Stomach (tissue), 9 donors: ENCODE results near the gene PGBD5. TPM values are rescaled to one million over a fixed set of nuclear protein-coding genes. Genes with fewer than 3 reads are reported as not detected.

ENCODE experiments used
- DNase-seq, 2 donors: peaks; one replicate each; pipeline versions ENCODE4 v3.0.0 to v3.0.0-alpha.2; 2013 to 2019
- H3K27ac ChIP-seq, 5 donors: fragments of 200-600 bp in 4 of 5; sonication (generic) in 4 of 5; one replicate each; pipeline ENCODE4 v1.5.1; 2013 to 2019; ENCODE audit warnings: mild to moderate bottlenecking in 1 of 5, moderate library complexity in 1 of 5
- H3K27me3 ChIP-seq, 3 donors: fragments of 200-600 bp; sonication (generic); one replicate each; pipeline ENCODE4 v1.5.1; 2017 to 2019; ENCODE audit warnings: mixed run types in 1 of 3
- H3K36me3 ChIP-seq, 4 donors: fragments of 200-600 bp; sonication (generic); 1 replicate in 3 of 4; 2 replicates in 1 of 4; pipeline ENCODE4 v1.5.1; 2016 to 2019
- H3K4me1 ChIP-seq, 4 donors: fragments of 200-600 bp; sonication (generic); one replicate each; pipeline ENCODE4 v1.5.1; 2016 to 2019
- H3K4me3 ChIP-seq, 4 donors: fragments of 200-600 bp; sonication (generic) in 3 of 4; one replicate each; pipeline ENCODE4 v1.5.1; 2016 to 2019; ENCODE audit warnings: mild to moderate bottlenecking in 1 of 4
- H3K9me3 ChIP-seq, 4 donors: fragments of 200-600 bp; sonication (generic); one replicate each; pipeline ENCODE4 v1.5.1; 2016 to 2019
- CTCF ChIP-seq, 7 experiments: fragments of 450-650 bp in 4 of 7; fragments of 200-600 bp in 3 of 7; sonication (generic) in 3 of 7; IDR thresholded peaks; one replicate each; pipeline ENCODE4 v1.5.1; 2016 to 2019; ENCODE audit warnings: antibody characterized with exemption in 7 of 7, control low read depth in 2 of 7, mild to moderate bottlenecking in 1 of 7
- EP300 ChIP-seq: sonication (generic); formaldehyde crosslinking; IDR thresholded peaks from one replicate; pipeline ENCODE4 v1.6.1; 2017; ENCODE audit warnings: antibody characterized with exemption
- POLR2A ChIP-seq, 4 donors: fragments of 450-650 bp; IDR thresholded peaks; one replicate each; pipeline ENCODE4 v1.6.1; 2016; ENCODE audit warnings: antibody characterized with exemption in 4 of 4, control low read depth in 2 of 4, mild to moderate bottlenecking in 1 of 4, moderate library complexity in 1 of 4
- POLR2AphosphoS5 ChIP-seq, 3 donors: sonication (generic); formaldehyde crosslinking; IDR thresholded peaks; one replicate each; pipeline ENCODE4 v1.6.1; 2016; ENCODE audit warnings: antibody characterized with exemption in 3 of 3
- WGBS, 5 donors: extraction: QIAGEN DNeasy Blood & Tissue Kit in 3 of 5; methylation state at CpG; one replicate each; pipeline versions ENCODE4 v1.1.5 to v1.1.7; 2013 to 2018; 5-methylcytosine and 5-hydroxymethylcytosine counted together
- intact Hi-C: fragments of 100-400 bp; cut with DNase I; formaldehyde crosslinking; loops from one replicate; pipeline ENCODE4 v1.15.1; 2023; ENCODE audit warnings: low total_unique reads
- polyA plus RNA-seq, 3 donors: library from polyadenylated mRNA; stranded (reverse); fragments of 200-250 nt; gene quantifications; one replicate each; pipeline ENCODE4 v1.2.3, GENCODE V29; 2013
- total RNA-seq, 5 donors: library from RNA; depleted of rRNA; stranded (reverse); fragments of >200 nt; gene quantifications; one replicate each; pipeline versions ENCODE4 v1.1.0 to v1.2.3, GENCODE V29; 2014 to 2016
- donor health status: healthy with polysubstance abuse.
- donor health status: Bipolar disorder and iron deficiency.
- donor health status: healthy.

PGBD5 gene
- total and polyA plus RNA-seq, 8 donors = under 0.01 to 1.2 (median 0.34) TPM

- intact Hi-C loops = no loop called here
- no peak for TF ChIP-seq POLR2A (IDR thresholded peaks at IDR 0.05)
- TF ChIP-seq EP300 = no peak
- TF ChIP-seq CTCF (IDR thresholded peaks at IDR 0.05) = no peak
- TF ChIP-seq POLR2AphosphoS5 (IDR thresholded peaks at IDR 0.05) = no peak
- no peaks in the 10 kb centered on the region for H3K4me1 ChIP-seq
- H3K36me3 ChIP-seq = no peaks in the 10 kb centered on the region
- H3K27me3 ChIP-seq = peaks cover 0 to 11% (median 0%) of the 10 kb centered on the region in 3 donors
- DNase-seq = no peak
- no peak overlapping the region for H3K27ac ChIP-seq
- no peaks in the 10 kb centered on the region for H3K9me3 ChIP-seq
- no peak overlapping the region for H3K4me3 ChIP-seq
- 83 to 94% (median 89%) methylated on average over 8 of the region's 8 CpGs for WGBS, 5 donors
Observed at GRCh38 chr1:230398856-230399255, 27.3 kb downstream of the PGBD5 start.

DNA sequence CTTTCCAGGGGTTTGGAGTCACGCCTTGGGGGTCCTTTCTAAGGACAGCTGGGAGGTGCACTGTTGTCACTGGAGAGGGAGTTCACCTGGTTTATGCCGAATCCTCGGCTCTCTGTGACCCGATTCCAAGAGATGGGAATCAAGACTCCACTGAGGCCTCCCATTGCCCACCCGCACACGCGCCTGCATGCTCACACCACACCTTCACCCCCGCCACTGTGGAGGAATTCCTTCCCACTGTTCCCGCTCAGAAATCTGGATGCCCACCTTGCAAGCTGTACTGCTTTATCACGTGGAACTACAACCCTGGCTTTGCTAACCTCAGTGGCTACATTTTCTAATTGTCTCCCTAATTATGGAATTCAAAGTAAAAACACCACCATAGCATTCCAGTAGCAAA, 29.2 kb downstream of the PGBD5 start:
- no peaks in the 10 kb centered on the region for H3K4me1 ChIP-seq
- WGBS, 5 donors = 92 to 95% (median 93%) methylated on average over 8 to 10 of the region's 10 CpGs
- no peak for TF ChIP-seq EP300
- TF ChIP-seq POLR2A (IDR thresholded peaks at IDR 0.05) = no peak
- no peak for TF ChIP-seq CTCF (IDR thresholded peaks at IDR 0.05)
- no peak for TF ChIP-seq POLR2AphosphoS5 (IDR thresholded peaks at IDR 0.05)
- no peaks in the 10 kb centered on the region for H3K36me3 ChIP-seq
- peaks cover 0 to 11% (median 0%) of the 10 kb centered on the region in 3 donors for H3K27me3 ChIP-seq
- no peak overlapping the region for H3K27ac ChIP-seq
- H3K9me3 ChIP-seq = peaks cover 0 to 3% (median 0%) of the 10 kb centered on the region in 4 donors
- DNase-seq = no peak
- H3K4me3 ChIP-seq = no peak overlapping the region
- intact Hi-C loops = no loop called here

DNA sequence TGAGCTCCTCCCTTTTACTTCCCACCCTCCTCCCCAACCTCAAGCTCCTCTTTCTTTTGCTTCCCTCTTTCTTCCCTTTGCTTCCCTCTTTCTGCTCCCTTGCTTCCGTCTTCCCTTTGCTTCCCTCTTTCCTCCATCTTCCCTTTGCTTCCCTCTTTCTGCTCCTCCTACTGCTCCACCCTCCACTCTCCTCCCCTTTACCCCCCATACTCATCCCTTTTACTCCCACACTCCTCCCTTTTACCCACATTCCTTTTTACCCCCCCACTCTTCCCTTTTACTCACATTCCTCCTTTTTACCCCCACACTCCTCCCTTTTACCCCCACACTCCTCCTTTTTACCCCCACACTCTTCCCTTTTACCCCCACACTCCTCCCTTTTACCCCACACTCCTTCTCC, 30.2 kb downstream of the PGBD5 start:
- Histone ChIP-seq H3K9me3 (peaks cover 0 to 3% (median 0%) of the 10 kb centered on the region in 4 donors), H3K27me3 (peaks cover 0 to 11% (median 0%) of the 10 kb centered on the region in 3 donors), H3K4me1 (no peaks in the 10 kb centered on the region), H3K36me3 (no peaks in the 10 kb centered on the region), H3K4me3 (no peak overlapping the region), H3K27ac (no peak overlapping the region)
- TF ChIP-seq POLR2AphosphoS5 (IDR thresholded peaks at IDR 0.05) (no peak), POLR2A (IDR thresholded peaks at IDR 0.05) (no peak), EP300 (no peak), CTCF (IDR thresholded peaks at IDR 0.05) (no peak)
- 67 to 93% (median 80%) methylated on average over 1 of the region's 1 CpG for WGBS, 5 donors
- intact Hi-C loops = no loop called here
- no peak for DNase-seq

- H3K9me3 ChIP-seq = peaks cover 0 to 3% (median 0%) of the 10 kb centered on the region in 4 donors
- H3K4me3 ChIP-seq = no peak overlapping the region
- no peaks in the 10 kb centered on the region for H3K4me1 ChIP-seq
- no peak overlapping the region for H3K27ac ChIP-seq
- H3K27me3 ChIP-seq = peaks cover 0 to 11% (median 0%) of the 10 kb centered on the region in 3 donors
- no peak for DNase-seq
- 78 to 89% (median 87%) methylated on average over 8 of the region's 8 CpGs for WGBS, 5 donors
- TF ChIP-seq EP300 = no peak
- no peak for TF ChIP-seq CTCF (IDR thresholded peaks at IDR 0.05)
- TF ChIP-seq POLR2AphosphoS5 (IDR thresholded peaks at IDR 0.05) = no peak
- no peak for TF ChIP-seq POLR2A (IDR thresholded peaks at IDR 0.05)
- intact Hi-C loops = no loop called here
- H3K36me3 ChIP-seq = no peaks in the 10 kb centered on the region
Observed at GRCh38 chr1:230394741-230395140, 31.4 kb downstream of the PGBD5 start.
